NCI-H1092 (cell line): Measurements from ENCODE around the gene XXYLT1.

ENCODE experiments used
- DNase-seq: peaks from one replicate; lab custom pipeline; 2025; lab: John Stamatoyannopoulos, UW

XXYLT1 gene

DNA sequence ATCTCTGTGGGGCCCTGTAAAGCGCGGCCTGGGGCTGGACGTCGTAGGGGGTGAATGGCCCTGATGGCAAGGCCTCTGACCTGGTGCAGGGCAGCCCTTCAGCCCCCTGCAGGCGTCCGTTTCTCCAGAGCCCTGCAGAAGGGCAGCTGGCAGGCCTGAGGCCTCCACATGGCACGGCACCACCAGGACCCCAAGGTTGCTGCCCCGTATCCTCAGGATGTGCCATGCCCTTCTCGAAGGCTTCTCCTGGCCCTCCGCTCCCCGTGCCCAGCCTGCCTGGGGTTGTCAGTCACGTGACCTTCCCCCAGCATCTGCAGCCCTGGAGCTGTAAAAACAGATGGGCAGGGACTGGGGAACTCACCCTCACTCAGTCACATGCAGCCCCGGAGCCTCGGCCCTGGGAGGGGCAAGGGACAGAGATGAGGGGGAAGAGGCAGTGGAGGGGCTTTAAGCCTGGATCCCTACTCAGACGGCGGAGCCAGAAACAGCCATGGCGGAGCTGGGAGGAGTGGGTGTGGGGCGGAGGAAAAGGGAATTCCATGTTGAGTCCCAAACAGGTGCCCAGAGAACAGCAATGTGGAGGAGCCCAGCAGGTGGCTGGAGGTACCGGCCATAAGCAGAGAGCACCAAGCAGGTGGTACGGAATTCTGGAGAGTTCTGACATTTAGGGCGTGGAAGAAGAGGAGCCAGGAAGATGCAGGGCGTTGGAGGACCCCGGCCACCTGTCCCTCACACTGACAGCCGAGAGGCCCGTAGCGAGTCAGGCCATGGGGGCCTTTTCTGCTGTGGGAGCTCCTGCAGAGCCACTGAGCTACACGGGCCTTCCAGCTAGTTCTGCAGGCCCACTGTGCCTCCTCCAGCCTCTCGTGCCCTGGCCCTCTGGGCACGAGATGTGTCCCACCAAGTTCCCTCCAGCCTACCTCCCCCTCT lies 193.1 kb downstream of the XXYLT1 start:
- DNase-seq: no peak

DNA sequence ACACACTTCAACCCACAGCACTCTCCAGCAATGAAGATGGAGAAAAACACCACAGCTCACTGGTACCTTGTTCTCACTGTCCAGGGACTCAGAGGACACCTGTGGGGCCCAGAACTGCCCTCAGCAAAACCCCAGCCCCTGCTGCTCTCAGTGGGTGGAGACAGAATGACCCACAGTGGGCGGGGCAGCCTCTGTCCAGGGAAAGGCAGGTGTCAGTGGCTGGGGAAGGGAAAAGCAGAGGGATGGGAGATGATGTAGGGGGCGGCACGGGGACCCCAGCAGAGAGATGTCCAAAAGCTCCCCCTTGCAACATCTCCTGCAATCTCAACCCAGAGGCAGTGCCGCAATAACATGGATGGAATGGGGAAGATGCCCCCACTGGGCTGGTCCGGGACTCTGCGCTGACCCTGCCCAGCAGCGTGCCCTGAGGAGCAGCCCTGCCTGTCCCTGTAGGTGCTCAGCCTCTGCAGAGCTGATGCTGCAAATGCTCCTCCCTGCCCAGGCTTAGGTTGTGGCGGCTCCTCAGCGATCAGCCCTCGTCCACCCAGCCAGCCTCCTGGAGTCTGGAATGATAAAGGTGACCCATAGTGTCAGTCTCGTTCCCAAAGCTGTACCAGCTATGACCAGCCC lies 193.9 kb downstream of the XXYLT1 start:
- DNase-seq: no peak

DNA sequence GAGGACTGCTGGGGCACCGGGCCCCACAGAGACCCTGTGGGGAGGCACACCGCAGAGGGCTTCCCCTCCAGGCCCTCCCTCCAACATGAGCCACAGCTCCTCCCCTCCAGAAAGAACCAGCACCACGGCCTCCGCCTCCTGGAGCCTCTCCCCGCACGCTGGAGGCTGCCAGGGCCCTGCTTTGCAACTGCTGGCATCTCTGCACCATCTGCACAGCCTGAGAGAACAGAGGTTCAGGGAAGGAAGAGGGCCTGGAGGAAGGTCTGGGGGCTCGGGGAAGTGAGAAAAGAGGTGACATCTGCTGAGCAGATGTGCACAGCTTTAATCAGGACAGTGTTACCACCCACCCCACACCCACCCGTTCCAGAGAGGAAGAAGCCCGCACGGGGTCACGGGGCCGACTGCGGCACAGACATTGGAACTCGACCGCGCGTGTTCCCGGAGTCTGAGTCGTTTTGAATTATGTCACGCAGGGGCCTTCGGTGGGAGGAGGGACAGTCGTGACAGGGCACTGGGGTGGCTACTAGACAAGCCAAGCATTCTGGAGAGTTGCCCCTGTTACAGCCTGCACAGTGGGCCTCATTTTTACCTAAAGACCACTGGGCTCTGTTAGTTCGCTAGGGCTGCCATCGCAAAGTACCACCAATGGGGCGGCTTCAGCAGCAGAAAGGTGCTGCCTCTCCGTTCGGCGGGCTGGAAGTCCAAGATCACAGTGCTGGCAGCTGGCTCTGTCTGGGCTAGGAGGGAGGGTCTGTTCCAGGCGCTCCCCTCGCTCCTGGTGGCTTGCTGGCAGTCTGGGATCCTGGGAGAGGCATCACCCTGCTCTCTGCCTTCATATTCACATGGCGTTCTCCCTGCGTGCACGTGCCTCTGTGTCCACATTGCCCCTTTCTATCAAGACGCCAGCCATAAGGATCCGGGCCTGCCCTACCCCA lies 194.8 kb downstream of the XXYLT1 start:
- DNase-seq: no peak

DNA sequence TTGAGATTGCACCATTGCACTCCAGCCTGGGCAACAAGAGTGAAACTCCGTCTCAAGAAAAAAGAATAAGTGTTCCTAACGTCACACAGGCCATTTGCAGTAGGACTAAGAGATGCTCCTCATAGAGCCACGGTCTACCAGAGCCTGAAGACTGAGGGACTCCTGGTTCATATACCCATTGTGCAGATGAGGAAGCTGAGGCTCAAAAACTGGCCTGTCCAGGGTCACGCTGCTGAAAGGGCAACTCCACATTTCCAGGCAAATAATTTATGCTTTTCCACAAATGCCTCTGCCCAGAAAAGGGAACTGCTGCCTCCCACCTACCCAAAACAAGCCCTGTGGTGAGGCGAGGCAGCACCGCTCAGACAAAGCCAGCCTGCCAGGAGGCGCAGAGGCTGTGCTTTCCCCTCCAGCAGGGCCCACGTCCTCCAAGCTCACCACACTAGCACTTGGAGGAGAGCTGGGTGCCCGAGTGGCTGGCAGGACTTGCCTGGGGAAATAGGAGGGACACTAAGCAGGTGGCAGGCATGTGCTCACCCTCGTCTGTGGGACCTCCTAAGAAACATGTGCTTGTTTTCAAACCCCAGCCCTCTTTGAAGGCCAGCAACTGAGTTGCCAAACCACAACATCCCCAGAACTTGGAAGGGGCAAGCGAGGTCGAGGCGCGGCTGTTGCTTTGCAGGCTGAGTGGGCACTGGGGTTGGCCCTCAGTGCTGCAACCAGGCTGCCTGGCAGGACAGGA lies 195.6 kb downstream of the XXYLT1 start:
- DNase-seq: no peak

DNA sequence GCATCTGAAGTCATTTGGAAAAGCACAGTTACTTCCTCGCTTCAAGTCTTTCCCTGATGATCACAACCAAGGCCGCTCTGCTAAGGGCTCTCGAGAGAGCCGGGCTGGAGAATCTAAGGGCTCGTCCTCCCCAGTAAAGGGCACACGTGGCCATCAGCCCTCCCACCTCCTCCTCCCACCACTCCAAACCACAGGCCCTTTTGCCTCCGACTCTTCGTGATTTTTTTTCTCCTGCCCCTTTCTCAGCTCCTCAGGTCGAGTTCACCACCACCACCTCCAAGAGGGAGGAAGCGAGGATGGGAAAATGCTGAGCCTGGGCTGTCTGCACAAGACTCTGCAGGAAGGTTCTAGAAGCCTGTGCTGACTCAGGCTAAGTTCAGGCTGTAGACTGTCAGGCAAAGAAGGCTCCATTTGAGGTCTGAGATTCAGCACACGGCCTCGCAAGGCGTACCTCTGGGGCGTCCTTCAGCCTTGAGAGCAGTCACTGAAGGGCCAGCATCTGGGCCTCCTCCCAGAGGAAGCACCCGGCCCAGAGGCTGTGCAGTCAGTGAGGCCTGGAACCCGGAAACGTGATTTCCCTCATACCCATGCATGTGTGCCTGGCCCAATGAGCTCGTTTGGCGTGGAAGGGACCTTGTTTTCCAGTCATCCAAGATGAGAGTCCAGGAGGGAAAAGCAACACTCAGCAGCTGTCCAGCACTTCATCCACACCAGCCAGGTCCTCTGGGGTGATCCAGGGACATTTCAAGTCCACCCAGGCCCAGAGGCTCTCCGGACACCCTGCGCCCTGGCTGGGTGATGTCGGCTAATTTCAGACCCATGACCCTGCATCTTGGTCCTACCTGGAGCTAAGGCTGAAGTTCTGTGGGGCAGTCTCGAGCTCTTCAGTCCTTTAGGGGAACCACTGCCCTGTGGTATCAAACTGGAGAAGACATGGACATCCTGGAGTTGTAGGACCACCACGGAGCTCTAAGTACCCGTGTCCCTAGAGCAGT lies 196.8 kb downstream of the XXYLT1 start:
- DNase-seq: no peak

DNA sequence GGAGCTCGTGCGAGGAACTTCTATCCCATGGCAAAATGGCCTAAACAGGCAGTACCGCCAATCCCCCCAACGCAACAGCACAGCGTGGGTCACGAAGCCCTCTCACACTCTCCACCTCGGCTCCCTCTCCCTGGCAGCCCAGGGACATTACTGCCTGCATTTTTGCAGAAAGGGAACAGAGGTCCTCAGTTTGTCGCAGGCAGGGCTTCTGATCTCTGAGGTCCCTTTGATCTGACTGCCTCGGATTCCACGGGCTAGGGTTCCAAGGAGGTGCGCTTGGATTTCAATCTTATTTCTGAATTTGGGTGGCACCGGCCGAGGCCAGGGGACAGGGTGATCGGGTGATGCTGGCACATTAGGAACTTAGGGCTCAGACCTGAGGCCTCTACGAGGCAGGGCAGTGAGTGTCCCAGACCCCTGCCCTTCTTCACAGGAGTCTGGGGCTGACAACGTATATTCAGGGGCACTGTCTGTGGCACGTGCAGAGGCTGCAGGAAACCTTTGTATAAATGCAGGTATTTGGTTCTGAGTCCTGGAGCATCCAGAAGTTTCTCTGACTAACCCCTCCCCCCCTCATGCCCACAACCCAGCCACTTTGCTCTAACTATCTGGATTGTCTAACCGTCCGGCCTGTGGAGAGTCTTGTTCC lies 197.9 kb downstream of the XXYLT1 start:
- DNase-seq: no peak

DNA sequence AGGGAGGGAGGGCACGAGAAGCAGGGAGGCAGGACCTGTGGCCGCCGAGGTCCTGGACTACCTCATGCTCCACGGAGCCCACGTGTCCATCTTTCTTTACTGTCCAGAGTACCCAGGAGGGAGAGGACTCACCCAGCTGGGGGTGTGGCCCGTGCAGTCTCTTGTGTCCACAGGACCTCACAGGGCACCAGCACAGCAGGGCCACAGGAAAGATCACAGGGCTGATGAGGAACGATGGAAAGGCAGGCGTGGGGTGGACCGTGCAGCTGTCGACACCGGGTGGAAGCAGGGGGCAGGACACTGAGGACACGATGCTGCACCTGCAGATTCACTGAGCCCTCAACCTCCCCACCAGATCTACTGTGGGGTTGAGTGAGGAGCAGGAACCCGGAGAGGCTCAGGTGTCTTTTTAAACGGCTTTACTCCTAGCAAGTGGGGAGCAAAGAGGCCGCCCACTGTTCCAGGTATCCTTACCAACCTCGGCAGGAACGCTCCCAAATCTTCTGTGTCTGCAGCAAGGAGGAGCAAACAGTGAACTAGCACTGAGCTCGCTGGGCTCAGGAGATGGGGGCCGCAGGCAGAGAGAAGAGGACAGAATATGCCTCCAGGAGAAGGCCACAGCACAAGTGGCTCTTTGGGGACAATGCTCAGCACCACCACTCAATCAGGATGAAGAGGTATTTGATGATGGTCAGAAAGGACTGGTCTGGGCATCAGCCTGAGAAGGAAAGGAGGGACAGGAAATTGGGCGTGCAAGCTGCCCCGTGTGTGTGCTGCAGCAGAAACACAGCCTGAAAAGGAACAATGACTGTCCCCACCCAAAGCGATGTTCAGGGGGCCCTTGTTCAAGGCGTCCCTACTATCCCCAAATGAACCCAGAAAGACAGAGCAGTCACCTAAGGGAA lies 198.8 kb downstream of the XXYLT1 start:
- DNase-seq: no peak

DNA sequence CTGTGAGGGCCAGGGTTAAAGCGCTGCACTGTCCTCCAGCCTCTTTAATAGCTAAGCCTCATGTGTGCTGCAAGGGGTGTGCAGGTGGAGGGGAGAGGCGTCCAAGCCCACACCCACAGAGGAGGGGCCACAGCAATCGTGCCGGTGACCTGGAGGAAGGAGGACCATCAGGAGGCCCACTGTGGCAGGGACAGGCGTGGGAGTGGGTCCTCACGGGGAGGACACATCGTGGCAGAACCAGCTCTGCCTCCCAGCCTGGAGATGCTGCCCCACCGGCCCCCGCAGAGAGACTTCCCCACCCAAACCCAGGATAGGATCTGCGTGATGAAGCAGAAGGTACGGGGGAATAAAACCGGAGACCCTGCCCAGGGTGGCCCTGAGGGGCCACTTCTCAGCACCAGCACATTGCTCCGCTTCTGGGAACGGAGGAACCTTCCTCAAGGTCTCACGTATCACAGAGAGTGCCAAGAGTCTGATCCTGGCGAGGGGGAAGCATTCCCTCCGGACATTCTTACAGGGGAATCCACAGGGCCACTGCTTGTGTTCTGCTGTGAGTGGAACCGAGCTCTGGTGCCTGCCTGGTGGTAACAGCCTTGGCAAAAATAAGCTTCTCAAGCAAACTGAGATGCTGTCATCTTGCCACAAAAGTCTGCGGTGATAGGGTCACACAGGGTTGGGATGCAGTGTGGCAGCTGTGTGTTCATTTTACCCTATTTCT lies 199.8 kb downstream of the XXYLT1 start:
- DNase-seq: no peak

DNA sequence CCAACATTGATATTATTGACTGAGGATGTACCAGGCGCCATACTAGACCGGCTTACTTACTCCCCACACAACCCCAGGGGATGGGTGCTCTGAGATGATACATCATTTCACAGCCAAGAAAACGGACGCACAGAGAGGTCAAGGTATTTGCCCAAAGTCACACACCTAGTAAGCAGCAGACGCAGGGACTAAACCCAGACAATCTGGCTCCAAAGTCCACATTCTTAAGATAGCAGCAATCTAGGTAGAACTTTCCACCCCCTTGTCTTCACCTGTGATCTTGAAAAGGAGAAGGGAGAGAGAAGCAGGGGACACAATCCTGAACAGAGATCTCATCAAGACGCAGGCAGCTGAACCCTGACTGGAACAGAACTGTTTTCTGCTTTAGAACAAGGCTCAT lies 200.6 kb downstream of the XXYLT1 start:
- no peak for DNase-seq

DNA sequence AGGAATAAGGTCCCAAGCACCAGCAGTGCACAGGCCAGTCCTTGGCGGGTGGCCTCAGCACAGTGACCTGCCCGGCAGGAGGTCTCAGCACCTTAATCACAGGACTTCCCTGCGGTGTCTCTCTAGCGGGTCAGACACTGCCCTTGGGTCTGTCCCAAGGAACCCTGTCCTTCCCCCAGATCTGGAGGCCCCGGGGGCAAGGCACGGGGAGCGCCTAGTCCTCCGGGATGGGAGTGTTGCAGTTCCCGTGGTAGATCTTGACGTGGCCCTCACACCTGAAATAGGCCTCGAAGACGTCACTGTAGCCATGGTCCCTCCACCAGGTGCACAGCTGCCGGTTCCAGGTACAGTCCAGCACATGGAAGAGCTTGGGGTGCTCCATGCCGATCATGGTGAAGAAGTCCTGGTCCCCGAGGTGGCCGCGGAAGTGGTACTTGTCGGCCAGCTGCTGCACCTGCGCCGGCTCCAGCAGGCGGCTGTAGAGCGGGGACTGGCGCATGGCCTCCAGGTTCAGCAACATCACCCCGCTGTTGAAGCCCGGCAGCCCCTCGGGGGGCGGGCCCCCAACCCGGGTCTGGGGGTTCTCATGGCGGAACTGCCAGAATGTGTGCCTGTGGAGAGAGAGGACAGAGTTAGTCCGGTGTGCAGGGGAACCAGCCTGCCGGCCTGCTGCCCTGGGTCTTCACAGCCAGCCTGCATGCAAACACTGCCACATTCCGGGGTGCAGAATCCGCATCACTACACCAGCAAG lies 201.3 kb downstream of the XXYLT1 start:
- no peak for DNase-seq

DNA sequence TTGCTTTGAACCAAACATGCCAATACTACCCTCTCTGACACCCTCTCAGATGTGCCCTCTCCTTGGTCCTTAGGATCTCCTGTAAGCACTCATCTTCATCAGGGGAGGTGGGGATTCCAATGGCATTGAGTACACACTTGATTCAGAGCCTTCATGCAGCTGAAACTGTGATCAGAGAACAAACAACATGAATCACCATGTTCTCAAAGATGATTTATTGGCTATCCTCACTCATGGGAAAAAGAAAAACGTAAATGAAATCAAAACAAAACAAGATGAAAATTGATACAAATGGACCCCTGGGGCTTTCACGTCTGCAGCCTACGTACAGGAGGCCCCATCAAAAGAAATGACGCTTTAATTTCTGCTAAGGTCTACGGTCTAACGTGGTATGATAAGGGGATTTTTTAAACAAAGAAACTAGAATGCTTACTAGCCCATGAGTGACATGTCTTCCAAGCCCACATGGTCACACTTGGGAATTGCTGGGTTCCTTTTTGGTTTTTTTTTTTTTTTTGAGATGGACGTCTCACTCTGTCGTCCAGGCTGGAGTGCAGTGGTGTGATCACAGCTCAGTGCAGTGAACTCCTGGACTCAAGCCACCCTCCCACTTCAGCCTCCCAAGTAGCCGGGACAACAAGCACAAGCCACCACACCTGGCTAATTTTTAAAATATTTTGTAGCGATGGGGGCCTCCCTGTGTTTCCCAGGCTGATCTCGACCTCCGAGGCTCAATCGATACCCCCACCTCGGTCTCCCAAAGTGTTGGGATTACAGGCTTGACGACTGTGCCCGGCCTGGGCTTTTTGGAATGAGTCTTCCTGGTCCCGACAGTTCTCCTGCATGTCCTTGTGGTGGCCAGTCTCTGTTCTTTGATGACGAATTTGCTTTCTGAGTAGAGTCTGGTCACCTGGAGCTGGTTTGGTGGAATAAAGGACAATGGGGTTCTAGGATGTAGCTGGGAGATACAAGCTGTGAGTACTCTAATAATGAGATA lies 202.6 kb downstream of the XXYLT1 start:
- DNase-seq: no peak

DNA sequence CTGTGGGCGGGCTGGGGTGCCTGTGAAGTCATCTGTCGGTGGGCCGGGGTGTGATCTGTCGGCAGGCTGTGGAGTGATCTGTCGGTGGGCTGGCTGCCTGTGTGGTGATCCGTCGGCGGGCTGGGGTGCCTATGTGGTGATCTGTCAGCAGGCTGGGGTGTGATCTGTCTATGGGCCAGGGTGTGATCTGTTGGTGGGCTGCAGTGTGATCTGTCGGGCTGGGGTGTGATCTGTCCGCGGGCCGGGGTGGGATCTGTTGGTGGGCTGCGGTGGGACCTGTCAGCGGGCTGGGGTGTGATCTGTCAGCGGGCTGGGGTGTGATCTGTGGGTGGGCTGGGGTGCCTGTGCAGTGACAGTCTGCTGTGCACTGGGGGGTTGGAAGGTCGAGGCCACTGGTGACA lies 204.5 kb downstream of the XXYLT1 start:
- DNase-seq: no peak

DNA sequence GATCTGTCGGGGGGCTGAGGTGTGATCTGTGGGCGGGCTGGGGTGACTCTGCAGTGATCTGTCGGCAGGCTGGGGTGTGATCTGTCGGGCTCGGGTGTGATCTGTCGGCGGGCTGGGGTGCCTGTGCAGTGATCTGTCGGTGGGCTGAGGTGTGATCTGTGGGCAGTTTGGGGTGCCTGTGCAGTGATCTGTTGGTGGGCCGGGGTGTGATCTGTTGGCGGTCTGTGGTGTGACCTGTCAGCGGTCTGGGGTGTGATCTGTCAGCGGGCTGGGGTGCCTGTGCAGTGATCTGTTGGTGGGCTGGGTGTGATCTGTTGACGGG lies 205.1 kb downstream of the XXYLT1 start:
- no peak for DNase-seq

DNA sequence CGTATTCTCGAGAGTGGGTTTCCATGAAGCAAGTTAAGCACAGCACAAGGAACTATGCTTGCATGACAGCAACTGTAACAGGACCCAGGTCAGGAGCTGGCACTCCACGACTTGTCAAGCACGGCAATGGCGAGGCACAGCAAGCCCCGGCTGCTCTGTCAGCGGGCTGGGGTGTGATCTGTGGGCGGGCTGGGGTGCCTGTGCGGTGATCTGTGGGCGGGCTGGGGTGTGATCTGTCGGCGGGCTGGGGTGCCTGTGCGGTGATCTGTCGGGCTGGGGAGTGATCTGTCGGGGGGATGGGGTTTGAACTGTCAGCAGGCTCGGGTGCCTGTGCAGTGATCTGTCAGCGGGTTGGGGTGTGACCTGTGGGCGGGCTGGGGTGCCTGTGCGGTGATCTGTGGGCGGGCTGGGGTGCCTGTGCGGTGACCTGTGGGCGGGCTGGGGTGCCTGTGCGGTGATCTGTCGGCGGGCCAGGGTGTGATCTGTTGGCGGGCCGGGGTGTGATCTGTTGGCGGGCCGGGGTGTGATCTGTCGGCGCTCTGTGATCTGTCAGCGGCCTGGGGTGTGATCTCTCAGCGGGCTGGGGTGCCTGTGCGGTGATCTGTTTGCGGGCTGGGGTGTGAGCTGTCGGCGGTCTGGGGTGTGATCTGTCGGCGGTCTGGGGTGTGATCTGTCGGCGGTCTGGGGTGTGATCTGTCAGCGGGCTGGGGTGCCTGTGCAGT lies 205.7 kb downstream of the XXYLT1 start:
- no peak for DNase-seq

DNA sequence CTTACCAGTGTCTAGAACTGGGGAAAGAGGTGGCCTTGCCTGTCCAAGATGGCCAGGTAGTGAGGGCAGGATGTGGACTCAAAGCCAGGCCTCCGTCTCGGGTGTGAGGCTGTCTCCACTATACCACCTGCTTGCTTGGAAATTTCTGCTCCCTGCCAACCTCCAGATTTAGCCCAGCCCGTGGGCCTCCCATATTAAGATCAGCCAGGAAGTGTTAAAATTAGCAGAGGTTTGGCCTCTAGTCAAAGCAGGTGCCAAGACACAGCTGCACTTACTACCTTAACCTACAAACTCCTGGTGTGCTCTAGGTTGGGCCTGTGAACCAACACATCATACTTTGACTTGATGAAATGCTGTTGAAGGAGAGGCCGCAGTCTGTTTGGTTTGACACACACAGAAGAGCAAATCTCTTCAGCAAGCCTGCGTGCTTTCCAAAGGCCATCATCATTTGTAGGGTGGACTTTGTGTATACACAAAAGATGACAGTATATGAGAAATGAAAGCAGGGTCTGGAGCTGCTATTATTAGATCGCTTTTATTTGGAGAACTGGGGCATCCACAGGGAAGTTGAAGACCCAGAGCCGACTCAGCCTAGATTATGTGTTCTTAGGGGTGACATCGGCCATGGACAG lies 206.5 kb downstream of the XXYLT1 start:
- DNase-seq: no peak
